Keratinocyte (primary cell): Measurements from ENCODE around the gene CASQ1.

Source experiments
- EZH2 ChIP-seq: IDR thresholded peaks from one replicate; pipeline ENCODE4 v1.6.1; 2012; ENCODE audit warnings: inconsistent platforms, mild to moderate bottlenecking, low read length, moderate library complexity
- TF ChIP-seq, protein P1 (sequence below), 3 experiments: IDR thresholded peaks in 1 of 3; conservative IDR thresholded peaks in 1 of 3; optimal IDR thresholded peaks in 1 of 3; 2 replicates in 2 of 3; 3 replicates in 1 of 3; pipeline versions ENCODE3 to v1.5.1; 2011; ENCODE audit warnings: low read length in 3 of 3, mild to moderate bottlenecking in 3 of 3, moderate library complexity in 2 of 3, control low read depth in 1 of 3, inconsistent platforms in 1 of 3; ENCODE audit not compliant: insufficient read depth in 2 of 3; ENCODE audit errors: extremely low read depth in 1 of 3

DNA sequence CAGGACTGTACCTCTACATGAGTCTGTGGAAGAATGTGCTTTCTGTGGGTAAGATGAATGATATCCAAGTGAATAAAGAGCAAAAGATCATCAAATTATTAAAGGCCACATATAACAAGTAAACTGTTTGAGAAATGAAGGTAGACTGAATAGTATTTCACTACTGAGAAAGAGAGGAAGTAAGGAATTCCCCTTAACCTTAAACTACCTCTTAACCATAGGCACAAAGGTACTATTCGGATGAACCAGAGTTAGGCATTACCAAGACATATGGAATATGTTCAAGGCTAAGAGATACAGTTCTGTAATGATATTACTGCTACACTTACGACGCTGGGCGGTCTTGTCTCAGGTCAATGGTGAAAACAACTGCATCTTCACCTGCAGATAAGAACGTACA lies 46.4 kb downstream of the CASQ1 start:
- TF ChIP-seq, protein P1, sequence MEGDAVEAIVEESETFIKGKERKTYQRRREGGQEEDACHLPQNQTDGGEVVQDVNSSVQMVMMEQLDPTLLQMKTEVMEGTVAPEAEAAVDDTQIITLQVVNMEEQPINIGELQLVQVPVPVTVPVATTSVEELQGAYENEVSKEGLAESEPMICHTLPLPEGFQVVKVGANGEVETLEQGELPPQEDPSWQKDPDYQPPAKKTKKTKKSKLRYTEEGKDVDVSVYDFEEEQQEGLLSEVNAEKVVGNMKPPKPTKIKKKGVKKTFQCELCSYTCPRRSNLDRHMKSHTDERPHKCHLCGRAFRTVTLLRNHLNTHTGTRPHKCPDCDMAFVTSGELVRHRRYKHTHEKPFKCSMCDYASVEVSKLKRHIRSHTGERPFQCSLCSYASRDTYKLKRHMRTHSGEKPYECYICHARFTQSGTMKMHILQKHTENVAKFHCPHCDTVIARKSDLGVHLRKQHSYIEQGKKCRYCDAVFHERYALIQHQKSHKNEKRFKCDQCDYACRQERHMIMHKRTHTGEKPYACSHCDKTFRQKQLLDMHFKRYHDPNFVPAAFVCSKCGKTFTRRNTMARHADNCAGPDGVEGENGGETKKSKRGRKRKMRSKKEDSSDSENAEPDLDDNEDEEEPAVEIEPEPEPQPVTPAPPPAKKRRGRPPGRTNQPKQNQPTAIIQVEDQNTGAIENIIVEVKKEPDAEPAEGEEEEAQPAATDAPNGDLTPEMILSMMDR (optimal IDR thresholded peaks at IDR 0.05 in 1 of 3, IDR thresholded peaks at IDR 0.05 in 1 of 3, conservative IDR thresholded peaks at IDR 0.05 in 1 of 3; ENCODE audit: extremely low read depth in 1 of 3, insufficient read depth in 2 of 3, low read length in 3 of 3) = no peak
- no peak for TF ChIP-seq EZH2
